Measurements from ENCODE around the gene DNAH17.

DNAH17 gene

DNA sequence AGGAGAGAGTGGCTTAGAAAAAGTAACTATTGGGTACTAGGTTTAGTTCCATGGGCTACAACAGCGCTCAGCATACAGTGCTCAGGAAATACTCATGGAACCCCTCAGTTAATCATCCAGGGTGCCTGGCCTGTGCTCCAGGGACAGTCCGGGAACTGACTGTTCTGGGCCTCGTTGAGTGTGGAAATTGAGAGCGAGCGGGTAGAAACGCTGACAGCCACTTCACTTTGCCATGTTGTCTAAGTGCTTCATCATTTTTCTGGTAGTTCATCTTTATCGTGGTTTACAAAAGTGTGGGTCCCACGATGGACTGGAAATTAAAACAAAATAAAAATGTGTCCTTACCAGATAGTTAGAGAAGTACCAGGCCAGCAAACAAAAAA, 31.6 kb upstream of the DNAH17 start (continued):
- TF ChIP-seq, protein P1, sequence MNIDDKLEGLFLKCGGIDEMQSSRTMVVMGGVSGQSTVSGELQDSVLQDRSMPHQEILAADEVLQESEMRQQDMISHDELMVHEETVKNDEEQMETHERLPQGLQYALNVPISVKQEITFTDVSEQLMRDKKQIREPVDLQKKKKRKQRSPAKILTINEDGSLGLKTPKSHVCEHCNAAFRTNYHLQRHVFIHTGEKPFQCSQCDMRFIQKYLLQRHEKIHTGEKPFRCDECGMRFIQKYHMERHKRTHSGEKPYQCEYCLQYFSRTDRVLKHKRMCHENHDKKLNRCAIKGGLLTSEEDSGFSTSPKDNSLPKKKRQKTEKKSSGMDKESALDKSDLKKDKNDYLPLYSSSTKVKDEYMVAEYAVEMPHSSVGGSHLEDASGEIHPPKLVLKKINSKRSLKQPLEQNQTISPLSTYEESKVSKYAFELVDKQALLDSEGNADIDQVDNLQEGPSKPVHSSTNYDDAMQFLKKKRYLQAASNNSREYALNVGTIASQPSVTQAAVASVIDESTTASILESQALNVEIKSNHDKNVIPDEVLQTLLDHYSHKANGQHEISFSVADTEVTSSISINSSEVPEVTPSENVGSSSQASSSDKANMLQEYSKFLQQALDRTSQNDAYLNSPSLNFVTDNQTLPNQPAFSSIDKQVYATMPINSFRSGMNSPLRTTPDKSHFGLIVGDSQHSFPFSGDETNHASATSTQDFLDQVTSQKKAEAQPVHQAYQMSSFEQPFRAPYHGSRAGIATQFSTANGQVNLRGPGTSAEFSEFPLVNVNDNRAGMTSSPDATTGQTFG (tag by site-specific recombination; IDR thresholded peaks at IDR 0.05; ENCODE audit: borderline replicate concordance), result no peak
- TF ChIP-seq ZNF785 (tag by site-specific recombination; IDR thresholded peaks at IDR 0.05), result no peak
- no peak for TF ChIP-seq KLF8 (tag by site-specific recombination; IDR thresholded peaks at IDR 0.05)
- no peak for TF ChIP-seq ZNF350 (tag by site-specific recombination; IDR thresholded peaks at IDR 0.05)
- TF ChIP-seq ZNF777 (tag by site-specific recombination; IDR thresholded peaks at IDR 0.05; ENCODE audit: borderline replicate concordance), result no peak
- TF ChIP-seq ZNF324 (tag by site-specific recombination; IDR thresholded peaks at IDR 0.05), result no peak
- TF ChIP-seq ZXDB (tag by site-specific recombination; IDR thresholded peaks at IDR 0.05), result no peak

DNA sequence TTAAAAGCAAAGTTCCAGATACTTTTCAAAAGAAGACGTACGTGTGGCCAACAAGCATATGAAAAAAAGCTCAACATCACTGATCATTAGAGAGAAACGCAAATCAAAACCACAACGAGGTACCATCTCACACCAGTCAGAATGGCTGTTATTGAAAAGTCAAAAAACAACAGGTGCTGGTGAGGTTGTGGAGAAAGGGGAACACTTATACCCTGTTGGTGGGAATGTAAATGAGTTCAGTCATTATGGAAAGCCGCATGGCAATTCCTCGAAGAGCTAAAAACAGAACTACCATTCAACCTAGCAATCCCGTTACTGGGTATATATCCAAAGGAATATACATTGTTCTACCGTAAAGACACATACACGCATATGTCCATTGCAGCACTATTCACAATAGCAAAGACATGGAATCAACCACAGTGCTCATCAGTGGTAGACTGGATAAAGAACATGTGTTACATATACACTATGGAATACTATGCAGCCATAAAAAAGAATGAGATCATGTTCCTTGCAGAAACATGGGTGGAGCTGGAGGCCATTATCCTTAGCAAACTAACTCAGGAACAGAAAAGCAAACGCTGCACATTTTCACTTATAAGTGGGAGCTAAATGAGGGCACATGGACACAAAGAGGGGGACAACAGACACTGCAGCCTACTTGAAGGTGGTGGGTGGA, 31.1 kb upstream of the DNAH17 start:
- Histone ChIP-seq H3K27ac (ENCODE audit: extremely low read depth, low read depth, low read length) (no peak overlapping the region), H3K4me1 (ENCODE audit: control insufficient read depth, insufficient read depth, low read length) (no peaks in the 10 kb centered on the region), H3K4me3 (ENCODE audit: low read depth, low read length) (no peak overlapping the region), H3K36me3 (ENCODE audit: control insufficient read depth in 2 of 2, insufficient read depth in 1 of 2, low read length in 2 of 2) (no peaks in the 10 kb centered on the region), H3K9me3 (ENCODE audit: control insufficient read depth, insufficient read depth, low read depth, low read length) (no peaks in the 10 kb centered on the region)
- TF ChIP-seq ZNF184 (tag by site-specific recombination; IDR thresholded peaks at IDR 0.05) (peak; percentile 91), KLF7 (tag by site-specific recombination; IDR thresholded peaks at IDR 0.05; ENCODE audit: borderline replicate concordance) (no peak), KLF1 (tag by site-specific recombination; IDR thresholded peaks at IDR 0.05) (no peak), ZNF146 (tag by site-specific recombination; IDR thresholded peaks at IDR 0.05) (peak; percentile 90)
- ChIA-PET CTCF (interaction anchor here (1.5 kb wide), 1 partner anchor 111 kb away, joined by 6 read pairs; no protein-coding TSS in a partner anchor), POLR2A (no interaction called here)

DNA sequence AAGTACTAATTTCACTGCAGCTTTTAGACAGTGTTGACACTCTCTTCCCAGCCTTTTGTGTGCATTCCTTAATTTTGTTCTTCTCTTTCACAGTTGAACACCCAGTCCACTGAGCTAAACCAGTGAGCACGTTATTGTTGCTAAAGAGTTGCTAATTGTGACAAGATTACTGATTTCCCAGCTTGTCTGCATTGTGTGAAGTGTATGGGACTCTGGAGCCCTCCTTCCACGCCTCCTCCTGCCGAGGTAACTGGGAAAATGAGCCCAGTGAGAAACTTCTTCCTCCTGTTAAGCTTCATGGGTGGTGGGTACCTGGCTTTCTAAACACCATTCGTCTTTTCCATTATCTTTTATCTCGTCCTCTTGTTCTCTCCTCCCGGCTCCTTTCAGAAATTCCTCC, 29.8 kb upstream of the DNAH17 start:
- no peaks in the 10 kb centered on the region for H3K4me1 ChIP-seq (ENCODE audit: control insufficient read depth, insufficient read depth, low read length)
- H3K27ac ChIP-seq (ENCODE audit: extremely low read depth, low read depth, low read length), result no peak overlapping the region
- H3K36me3 ChIP-seq (ENCODE audit: control insufficient read depth in 2 of 2, insufficient read depth in 1 of 2, low read length in 2 of 2), result no peaks in the 10 kb centered on the region
- ChIA-PET POLR2A (interaction anchor here (0.7 to 1.1 kb wide), 2 partner anchors 10 to 82 kb away, joined by 3 read pairs; no protein-coding TSS in a partner anchor), CTCF (interaction anchor here (0.6 to 4.3 kb wide), 4 partner anchors 101 to 156 kb away, joined by 3 to 32 read pairs (median 18); no protein-coding TSS in a partner anchor)
- no peak overlapping the region for H3K4me3 ChIP-seq (ENCODE audit: low read depth, low read length)
- no peaks in the 10 kb centered on the region for H3K9me3 ChIP-seq (ENCODE audit: control insufficient read depth, insufficient read depth, low read depth, low read length)
- TF ChIP-seq ZNF248 (tag by site-specific recombination; IDR thresholded peaks at IDR 0.05), result no peak
- no peak for TF ChIP-seq FEZF1 (tag by site-specific recombination; IDR thresholded peaks at IDR 0.05)
- TF ChIP-seq, protein P2, sequence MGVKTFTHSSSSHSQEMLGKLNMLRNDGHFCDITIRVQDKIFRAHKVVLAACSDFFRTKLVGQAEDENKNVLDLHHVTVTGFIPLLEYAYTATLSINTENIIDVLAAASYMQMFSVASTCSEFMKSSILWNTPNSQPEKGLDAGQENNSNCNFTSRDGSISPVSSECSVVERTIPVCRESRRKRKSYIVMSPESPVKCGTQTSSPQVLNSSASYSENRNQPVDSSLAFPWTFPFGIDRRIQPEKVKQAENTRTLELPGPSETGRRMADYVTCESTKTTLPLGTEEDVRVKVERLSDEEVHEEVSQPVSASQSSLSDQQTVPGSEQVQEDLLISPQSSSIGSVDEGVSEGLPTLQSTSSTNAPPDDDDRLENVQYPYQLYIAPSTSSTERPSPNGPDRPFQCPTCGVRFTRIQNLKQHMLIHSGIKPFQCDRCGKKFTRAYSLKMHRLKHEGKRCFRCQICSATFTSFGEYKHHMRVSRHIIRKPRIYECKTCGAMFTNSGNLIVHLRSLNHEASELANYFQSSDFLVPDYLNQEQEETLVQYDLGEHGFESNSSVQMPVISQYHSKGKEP (tag by site-specific recombination; IDR thresholded peaks at IDR 0.05), result no peak
- TF ChIP-seq, protein P3, sequence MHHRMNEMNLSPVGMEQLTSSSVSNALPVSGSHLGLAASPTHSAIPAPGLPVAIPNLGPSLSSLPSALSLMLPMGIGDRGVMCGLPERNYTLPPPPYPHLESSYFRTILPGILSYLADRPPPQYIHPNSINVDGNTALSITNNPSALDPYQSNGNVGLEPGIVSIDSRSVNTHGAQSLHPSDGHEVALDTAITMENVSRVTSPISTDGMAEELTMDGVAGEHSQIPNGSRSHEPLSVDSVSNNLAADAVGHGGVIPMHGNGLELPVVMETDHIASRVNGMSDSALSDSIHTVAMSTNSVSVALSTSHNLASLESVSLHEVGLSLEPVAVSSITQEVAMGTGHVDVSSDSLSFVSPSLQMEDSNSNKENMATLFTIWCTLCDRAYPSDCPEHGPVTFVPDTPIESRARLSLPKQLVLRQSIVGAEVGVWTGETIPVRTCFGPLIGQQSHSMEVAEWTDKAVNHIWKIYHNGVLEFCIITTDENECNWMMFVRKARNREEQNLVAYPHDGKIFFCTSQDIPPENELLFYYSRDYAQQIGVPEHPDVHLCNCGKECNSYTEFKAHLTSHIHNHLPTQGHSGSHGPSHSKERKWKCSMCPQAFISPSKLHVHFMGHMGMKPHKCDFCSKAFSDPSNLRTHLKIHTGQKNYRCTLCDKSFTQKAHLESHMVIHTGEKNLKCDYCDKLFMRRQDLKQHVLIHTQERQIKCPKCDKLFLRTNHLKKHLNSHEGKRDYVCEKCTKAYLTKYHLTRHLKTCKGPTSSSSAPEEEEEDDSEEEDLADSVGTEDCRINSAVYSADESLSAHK (tag by site-specific recombination; IDR thresholded peaks at IDR 0.05), result no peak
- TF ChIP-seq ZFP37 (tag by site-specific recombination; IDR thresholded peaks at IDR 0.05), result no peak
- TF ChIP-seq, protein P4, sequence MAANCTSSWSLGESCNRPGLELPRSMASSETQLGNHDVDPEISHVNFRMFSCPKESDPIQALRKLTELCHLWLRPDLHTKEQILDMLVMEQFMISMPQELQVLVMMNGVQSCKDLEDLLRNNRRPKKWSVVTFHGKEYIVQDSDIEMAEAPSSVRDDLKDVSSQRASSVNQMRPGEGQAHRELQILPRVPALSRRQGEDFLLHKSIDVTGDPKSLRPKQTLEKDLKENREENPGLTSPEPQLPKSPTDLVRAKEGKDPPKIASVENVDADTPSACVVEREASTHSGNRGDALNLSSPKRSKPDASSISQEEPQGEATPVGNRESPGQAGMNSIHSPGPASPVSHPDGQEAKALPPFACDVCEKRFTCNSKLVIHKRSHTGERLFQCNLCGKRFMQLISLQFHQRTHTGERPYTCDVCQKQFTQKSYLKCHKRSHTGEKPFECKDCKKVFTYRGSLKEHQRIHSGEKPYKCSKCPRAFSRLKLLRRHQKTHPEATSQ (tag by site-specific recombination; IDR thresholded peaks at IDR 0.05), result no peak
- no peak for TF ChIP-seq KLF7 (tag by site-specific recombination; IDR thresholded peaks at IDR 0.05; ENCODE audit: borderline replicate concordance)
- TF ChIP-seq, protein P5, sequence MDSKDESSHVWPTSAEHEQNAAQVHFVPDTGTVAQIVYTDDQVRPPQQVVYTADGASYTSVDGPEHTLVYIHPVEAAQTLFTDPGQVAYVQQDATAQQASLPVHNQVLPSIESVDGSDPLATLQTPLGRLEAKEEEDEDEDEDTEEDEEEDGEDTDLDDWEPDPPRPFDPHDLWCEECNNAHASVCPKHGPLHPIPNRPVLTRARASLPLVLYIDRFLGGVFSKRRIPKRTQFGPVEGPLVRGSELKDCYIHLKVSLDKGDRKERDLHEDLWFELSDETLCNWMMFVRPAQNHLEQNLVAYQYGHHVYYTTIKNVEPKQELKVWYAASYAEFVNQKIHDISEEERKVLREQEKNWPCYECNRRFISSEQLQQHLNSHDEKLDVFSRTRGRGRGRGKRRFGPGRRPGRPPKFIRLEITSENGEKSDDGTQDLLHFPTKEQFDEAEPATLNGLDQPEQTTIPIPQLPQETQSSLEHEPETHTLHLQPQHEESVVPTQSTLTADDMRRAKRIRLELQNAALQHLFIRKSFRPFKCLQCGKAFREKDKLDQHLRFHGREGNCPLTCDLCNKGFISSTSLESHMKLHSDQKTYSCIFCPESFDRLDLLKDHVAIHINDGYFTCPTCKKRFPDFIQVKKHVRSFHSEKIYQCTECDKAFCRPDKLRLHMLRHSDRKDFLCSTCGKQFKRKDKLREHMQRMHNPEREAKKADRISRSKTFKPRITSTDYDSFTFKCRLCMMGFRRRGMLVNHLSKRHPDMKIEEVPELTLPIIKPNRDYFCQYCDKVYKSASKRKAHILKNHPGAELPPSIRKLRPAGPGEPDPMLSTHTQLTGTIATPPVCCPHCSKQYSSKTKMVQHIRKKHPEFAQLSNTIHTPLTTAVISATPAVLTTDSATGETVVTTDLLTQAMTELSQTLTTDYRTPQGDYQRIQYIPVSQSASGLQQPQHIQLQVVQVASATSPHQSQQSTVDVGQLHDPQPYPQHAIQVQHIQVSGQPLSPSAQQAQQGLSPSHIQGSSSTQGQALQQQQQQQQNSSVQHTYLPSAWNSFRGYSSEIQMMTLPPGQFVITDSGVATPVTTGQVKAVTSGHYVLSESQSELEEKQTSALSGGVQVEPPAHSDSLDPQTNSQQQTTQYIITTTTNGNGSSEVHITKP (tag by site-specific recombination; IDR thresholded peaks at IDR 0.05), result no peak

All from HEK293 (cell line).